PC-3 (cell line): ENCODE measurements around the gene MISP3.

Experiments
- EZH2 ChIP-seq: fragments of 300-600 bp; sonication (generic); IDR thresholded peaks from one replicate; pipeline ENCODE4 v1.6.1; 2017; ENCODE audit warnings: antibody characterized with exemption, mild to moderate bottlenecking, low read length; ENCODE audit not compliant: unreplicated experiment
- EZH2phosphoT487 ChIP-seq: fragments of 300-600 bp; sonication (generic); IDR thresholded peaks from 2 replicates; pipeline ENCODE4 v1.6.1; 2018; ENCODE audit warnings: mild to moderate bottlenecking, antibody characterized with exemption, low read length, borderline replicate concordance
- TF ChIP-seq, protein P1 (sequence below): fragments of 300-600 bp; sonication (generic); conservative IDR thresholded peaks from 2 replicates; pipeline ENCODE4 v1.5.1; 2017; ENCODE audit warnings: antibody characterized with exemption, low read depth, mild to moderate bottlenecking, low read length

DNA sequence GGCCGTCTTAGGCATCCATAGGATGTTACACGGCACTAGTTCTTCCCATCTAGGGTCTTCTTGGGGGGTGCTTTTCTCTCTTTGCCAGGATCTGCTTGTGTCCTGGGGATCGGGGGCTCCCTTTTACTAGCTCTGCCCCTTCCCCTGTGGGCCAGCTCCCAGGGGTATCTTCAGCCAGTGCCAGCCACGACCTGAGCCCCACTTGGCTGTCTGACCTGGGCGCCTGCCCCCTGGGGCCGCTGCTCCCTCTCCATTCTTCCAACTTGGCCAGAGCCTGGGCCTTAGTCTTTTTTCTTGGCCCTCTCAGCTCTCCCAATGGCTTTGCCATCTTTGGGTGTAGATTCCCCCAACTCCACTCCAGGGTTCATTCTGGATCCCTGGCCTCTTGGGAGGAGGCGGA lies 41.9 kb downstream of the MISP3 start:
- TF ChIP-seq, protein P1, sequence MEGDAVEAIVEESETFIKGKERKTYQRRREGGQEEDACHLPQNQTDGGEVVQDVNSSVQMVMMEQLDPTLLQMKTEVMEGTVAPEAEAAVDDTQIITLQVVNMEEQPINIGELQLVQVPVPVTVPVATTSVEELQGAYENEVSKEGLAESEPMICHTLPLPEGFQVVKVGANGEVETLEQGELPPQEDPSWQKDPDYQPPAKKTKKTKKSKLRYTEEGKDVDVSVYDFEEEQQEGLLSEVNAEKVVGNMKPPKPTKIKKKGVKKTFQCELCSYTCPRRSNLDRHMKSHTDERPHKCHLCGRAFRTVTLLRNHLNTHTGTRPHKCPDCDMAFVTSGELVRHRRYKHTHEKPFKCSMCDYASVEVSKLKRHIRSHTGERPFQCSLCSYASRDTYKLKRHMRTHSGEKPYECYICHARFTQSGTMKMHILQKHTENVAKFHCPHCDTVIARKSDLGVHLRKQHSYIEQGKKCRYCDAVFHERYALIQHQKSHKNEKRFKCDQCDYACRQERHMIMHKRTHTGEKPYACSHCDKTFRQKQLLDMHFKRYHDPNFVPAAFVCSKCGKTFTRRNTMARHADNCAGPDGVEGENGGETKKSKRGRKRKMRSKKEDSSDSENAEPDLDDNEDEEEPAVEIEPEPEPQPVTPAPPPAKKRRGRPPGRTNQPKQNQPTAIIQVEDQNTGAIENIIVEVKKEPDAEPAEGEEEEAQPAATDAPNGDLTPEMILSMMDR: no peak
- no peak for TF ChIP-seq EZH2
- TF ChIP-seq EZH2phosphoT487: no peak
